ENCODE data around the gene POLR2J.

Gene POLR2J

DNA sequence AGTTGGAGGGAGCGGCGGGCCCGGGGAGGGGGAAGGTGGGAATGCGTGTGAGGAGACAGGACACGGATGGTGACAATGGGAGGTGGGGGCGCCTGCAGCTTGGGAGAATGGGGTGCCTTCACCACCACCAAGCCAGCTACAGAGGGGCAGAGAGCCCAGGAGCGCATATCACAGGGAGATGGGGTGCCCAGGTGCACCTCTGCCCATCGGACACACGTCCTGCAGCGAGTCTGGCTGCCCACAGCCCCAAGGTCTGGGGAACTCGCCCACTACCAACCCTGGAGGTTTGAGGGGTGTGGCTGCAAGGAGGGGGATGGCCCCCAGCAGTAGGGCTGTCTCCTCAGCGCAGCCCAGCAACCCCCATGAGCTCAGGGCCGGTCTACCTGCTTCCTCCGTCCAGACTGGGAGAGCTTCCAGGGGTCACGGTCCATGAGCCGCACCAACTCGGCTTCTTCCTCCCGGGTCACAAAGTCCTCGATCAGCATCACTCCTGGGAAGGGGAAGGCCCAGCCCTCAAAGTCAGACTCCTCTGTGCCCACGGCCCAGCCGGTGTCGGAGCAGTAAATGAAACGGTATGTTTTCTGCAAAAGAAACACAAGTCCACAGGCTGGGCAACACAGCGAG lies 19.4 kb downstream of the POLR2J start (continued):
- TF ChIP-seq, protein P1, sequence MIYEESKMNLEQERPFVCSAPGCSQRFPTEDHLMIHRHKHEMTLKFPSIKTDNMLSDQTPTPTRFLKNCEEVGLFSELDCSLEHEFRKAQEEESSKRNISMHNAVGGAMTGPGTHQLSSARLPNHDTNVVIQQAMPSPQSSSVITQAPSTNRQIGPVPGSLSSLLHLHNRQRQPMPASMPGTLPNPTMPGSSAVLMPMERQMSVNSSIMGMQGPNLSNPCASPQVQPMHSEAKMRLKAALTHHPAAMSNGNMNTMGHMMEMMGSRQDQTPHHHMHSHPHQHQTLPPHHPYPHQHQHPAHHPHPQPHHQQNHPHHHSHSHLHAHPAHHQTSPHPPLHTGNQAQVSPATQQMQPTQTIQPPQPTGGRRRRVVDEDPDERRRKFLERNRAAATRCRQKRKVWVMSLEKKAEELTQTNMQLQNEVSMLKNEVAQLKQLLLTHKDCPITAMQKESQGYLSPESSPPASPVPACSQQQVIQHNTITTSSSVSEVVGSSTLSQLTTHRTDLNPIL (CRISPR knock-in tag; IDR thresholded peaks at IDR 0.05; ENCODE audit: low read depth): no peak
- no peak for TF ChIP-seq ZNF70 (CRISPR knock-in tag; IDR thresholded peaks at IDR 0.05)

DNA sequence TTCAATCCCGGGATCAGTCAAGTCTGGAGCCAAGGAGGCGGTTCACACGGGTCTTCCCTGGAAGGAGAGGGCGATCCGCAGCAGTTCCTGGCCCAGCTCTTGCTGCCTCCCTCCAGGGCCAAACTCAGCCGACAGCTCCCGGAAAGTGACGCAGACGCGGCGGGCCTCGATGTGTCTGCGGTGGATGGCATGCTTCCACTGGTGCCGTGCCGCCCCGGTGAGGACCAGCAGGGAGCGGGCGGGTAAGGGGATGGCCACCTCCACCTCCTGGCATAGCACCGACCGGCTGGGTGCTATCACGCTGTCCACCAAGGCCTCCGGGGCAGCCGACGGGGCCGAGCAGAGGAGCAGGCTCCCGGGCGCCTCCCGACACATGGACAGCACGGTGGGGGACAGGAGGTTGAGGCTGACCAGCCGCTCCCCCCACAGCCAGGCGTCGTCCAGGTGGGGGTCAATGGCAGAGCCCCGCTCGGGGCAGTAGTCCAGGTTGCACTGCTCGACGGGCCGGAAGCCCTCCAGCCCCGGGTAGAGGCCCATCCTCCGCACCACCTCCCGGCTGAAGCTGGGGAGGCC lies 21.3 kb downstream of the POLR2J start:
- no peak for TF ChIP-seq ZNF8 (CRISPR knock-in tag; IDR thresholded peaks at IDR 0.05)
- TF ChIP-seq, protein P2, sequence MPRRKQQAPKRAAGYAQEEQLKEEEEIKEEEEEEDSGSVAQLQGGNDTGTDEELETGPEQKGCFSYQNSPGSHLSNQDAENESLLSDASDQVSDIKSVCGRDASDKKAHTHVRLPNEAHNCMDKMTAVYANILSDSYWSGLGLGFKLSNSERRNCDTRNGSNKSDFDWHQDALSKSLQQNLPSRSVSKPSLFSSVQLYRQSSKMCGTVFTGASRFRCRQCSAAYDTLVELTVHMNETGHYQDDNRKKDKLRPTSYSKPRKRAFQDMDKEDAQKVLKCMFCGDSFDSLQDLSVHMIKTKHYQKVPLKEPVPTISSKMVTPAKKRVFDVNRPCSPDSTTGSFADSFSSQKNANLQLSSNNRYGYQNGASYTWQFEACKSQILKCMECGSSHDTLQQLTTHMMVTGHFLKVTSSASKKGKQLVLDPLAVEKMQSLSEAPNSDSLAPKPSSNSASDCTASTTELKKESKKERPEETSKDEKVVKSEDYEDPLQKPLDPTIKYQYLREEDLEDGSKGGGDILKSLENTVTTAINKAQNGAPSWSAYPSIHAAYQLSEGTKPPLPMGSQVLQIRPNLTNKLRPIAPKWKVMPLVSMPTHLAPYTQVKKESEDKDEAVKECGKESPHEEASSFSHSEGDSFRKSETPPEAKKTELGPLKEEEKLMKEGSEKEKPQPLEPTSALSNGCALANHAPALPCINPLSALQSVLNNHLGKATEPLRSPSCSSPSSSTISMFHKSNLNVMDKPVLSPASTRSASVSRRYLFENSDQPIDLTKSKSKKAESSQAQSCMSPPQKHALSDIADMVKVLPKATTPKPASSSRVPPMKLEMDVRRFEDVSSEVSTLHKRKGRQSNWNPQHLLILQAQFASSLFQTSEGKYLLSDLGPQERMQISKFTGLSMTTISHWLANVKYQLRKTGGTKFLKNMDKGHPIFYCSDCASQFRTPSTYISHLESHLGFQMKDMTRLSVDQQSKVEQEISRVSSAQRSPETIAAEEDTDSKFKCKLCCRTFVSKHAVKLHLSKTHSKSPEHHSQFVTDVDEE (CRISPR knock-in tag; IDR thresholded peaks at IDR 0.05): no peak
- TF ChIP-seq ZNF565 (CRISPR knock-in tag; conservative IDR thresholded peaks at IDR 0.05; ENCODE audit: low read depth): no peak
- no peak for ATAC-seq

DNA sequence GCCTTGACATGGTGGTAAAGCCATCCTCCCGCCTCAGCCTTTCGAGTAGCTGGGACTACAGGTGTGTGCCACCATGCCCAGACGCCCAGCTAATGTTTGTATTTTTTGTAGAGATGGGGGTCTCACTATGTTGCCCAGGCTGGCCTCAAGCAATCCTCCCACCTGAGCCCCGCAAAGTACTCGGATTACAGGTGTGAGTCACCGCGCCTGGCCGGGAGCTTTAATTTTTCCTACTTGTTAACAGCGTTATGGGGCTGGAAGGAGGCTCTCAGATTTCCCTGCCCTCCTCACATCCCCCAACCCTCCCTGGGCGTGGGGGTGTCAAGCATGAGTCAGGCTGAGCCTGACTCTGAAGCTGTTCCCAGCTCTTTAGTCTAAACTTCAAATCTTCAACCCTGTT lies 22.4 kb downstream of the POLR2J start:
- peak; percentile 73 for ATAC-seq
- TF ChIP-seq ZFP30 (CRISPR knock-in tag; IDR thresholded peaks at IDR 0.05): no peak
- no peak for TF ChIP-seq ZNF8 (CRISPR knock-in tag; IDR thresholded peaks at IDR 0.05)
- TF ChIP-seq OSR1 (CRISPR knock-in tag; IDR thresholded peaks at IDR 0.05): no peak
- TF ChIP-seq, protein P2 (CRISPR knock-in tag; IDR thresholded peaks at IDR 0.05): no peak
- TF ChIP-seq ESRRG (CRISPR knock-in tag; IDR thresholded peaks at IDR 0.05): no peak
- TF ChIP-seq, protein P3, sequence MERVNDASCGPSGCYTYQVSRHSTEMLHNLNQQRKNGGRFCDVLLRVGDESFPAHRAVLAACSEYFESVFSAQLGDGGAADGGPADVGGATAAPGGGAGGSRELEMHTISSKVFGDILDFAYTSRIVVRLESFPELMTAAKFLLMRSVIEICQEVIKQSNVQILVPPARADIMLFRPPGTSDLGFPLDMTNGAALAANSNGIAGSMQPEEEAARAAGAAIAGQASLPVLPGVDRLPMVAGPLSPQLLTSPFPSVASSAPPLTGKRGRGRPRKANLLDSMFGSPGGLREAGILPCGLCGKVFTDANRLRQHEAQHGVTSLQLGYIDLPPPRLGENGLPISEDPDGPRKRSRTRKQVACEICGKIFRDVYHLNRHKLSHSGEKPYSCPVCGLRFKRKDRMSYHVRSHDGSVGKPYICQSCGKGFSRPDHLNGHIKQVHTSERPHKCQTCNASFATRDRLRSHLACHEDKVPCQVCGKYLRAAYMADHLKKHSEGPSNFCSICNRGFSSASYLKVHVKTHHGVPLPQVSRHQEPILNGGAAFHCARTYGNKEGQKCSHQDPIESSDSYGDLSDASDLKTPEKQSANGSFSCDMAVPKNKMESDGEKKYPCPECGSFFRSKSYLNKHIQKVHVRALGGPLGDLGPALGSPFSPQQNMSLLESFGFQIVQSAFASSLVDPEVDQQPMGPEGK (CRISPR knock-in tag; IDR thresholded peaks at IDR 0.05; ENCODE audit: borderline replicate concordance): no peak
- no peak for TF ChIP-seq ARNTL (CRISPR knock-in tag; IDR thresholded peaks at IDR 0.05; ENCODE audit: borderline replicate concordance, low read depth)
- TF ChIP-seq, protein P4, sequence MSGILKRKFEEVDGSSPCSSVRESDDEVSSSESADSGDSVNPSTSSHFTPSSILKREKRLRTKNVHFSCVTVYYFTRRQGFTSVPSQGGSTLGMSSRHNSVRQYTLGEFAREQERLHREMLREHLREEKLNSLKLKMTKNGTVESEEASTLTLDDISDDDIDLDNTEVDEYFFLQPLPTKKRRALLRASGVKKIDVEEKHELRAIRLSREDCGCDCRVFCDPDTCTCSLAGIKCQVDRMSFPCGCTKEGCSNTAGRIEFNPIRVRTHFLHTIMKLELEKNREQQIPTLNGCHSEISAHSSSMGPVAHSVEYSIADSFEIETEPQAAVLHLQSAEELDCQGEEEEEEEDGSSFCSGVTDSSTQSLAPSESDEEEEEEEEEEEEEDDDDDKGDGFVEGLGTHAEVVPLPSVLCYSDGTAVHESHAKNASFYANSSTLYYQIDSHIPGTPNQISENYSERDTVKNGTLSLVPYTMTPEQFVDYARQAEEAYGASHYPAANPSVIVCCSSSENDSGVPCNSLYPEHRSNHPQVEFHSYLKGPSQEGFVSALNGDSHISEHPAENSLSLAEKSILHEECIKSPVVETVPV (CRISPR knock-in tag; IDR thresholded peaks at IDR 0.05): no peak
- no peak for TF ChIP-seq ISL1 (CRISPR knock-in tag; IDR thresholded peaks at IDR 0.05)
- no peak for TF ChIP-seq TCF4 (CRISPR knock-in tag; IDR thresholded peaks at IDR 0.05; ENCODE audit: borderline replicate concordance)
- TF ChIP-seq, protein P1 (CRISPR knock-in tag; IDR thresholded peaks at IDR 0.05; ENCODE audit: low read depth): no peak
- no peak for TF ChIP-seq RARB (CRISPR knock-in tag; IDR thresholded peaks at IDR 0.05)
- no peak for TF ChIP-seq CSDC2 (CRISPR knock-in tag; IDR thresholded peaks at IDR 0.05)
- TF ChIP-seq ZNF565 (CRISPR knock-in tag; conservative IDR thresholded peaks at IDR 0.05; ENCODE audit: low read depth): no peak
- TF ChIP-seq GLIS3 (CRISPR knock-in tag; IDR thresholded peaks at IDR 0.05): no peak

All from SK-N-SH treated with all-trans-retinoic acid at 6 μM for 48 hours (cell line).